ENCODE data around the gene CD209. TPM values are rescaled to one million over a fixed set of nuclear protein-coding genes. Genes with fewer than 3 reads are reported as not detected.

CD209 gene
- total RNA-seq, 2 experiments from 2014 or later: not detected

- ATAC-seq (ENCODE audit: poor library complexity) (no peak), DNase-seq (no peak)
- Histone ChIP-seq H3K27ac (ENCODE audit: low read depth in 1 of 2, low read length in 2 of 2) (no peak overlapping the region), H3K9me3 (ENCODE audit: control insufficient read depth in 1 of 2, insufficient read depth in 1 of 2, low read length in 2 of 2) (no peaks in the 10 kb centered on the region), H3K36me3 (ENCODE audit: insufficient read depth, low read length) (no peaks in the 10 kb centered on the region), H3K4me3 (ENCODE audit: low read length) (no peak overlapping the region), H3K27me3 (ENCODE audit: control insufficient read depth in 1 of 2, insufficient read depth in 2 of 2, low read length in 2 of 2) (no peaks in the 10 kb centered on the region), H3K4me1 (ENCODE audit: insufficient read depth, low read length) (peaks cover 52% of the 10 kb centered on the region)
- intact Hi-C loops (cut with DNase I, micrococcal nuclease): loop anchor here in 1 of 2 experiments (2.0 kb wide), 1 partner anchor 14 kb away; no protein-coding TSS in a partner anchor
- H3K4me3 Mint-ChIP-seq: no peak overlapping the region
- POLR2A ChIA-PET: interaction anchor here (1.1 to 3.1 kb wide), 3 partner anchors 15 to 24 kb away, joined by 3 to 29 read pairs (median 4); partner anchors contain the start of gene TRAPPC5
- no peaks in the 10 kb centered on the region for H3K9me3 Mint-ChIP-seq
- peak overlapping the region; percentile 97 for H3K27ac Mint-ChIP-seq
- TF ChIP-seq CTCF (IDR thresholded peaks at IDR 0.05): no peak
- CTCF ChIA-PET: interaction anchor here (1.3 to 1.6 kb wide), 2 partner anchors 24 to 136 kb away, joined by 6 to 7 read pairs; partner anchors contain the start of gene TRAPPC5
- H3K4me1 Mint-ChIP-seq (ENCODE audit: low read depth): peaks cover 43% of the 10 kb centered on the region
- peaks cover 4% of the 10 kb centered on the region for H3K27me3 Mint-ChIP-seq
- H3K36me3 Mint-ChIP-seq (ENCODE audit: low read depth): no peaks in the 10 kb centered on the region
Measured at GRCh38 chr19:7704280-7705060, 42.9 kb downstream of the CD209 start.

- no peak overlapping the region for H3K4me3 Mint-ChIP-seq
- CTCF ChIA-PET: interaction anchor here (1.6 kb wide), 1 partner anchor 135 kb away, joined by 6 read pairs; no protein-coding TSS in a partner anchor
Measured at GRCh38 chr19:7703332-7703731, 44.0 kb downstream of the CD209 start.

More at GRCh38 chr19:7703332-7703731, 44.0 kb downstream of the CD209 start:
- DNase-seq (no peak), ATAC-seq (ENCODE audit: poor library complexity) (no peak)
- peaks cover 0 to 8% of the 10 kb centered on the region in 2 experiments for H3K27me3 ChIP-seq (ENCODE audit: control insufficient read depth in 1 of 2, insufficient read depth in 2 of 2, low read length in 2 of 2)
- no peak overlapping the region for H3K27ac ChIP-seq (ENCODE audit: low read depth in 1 of 2, low read length in 2 of 2)
- peaks cover 53% of the 10 kb centered on the region for H3K4me1 ChIP-seq (ENCODE audit: insufficient read depth, low read length)
- POLR2A ChIA-PET: interaction anchor here (1.4 kb wide), 1 partner anchor 22 kb away, joined by 4 read pairs; the partner anchor contains the start of gene TRAPPC5
- H3K9me3 ChIP-seq (ENCODE audit: control insufficient read depth in 1 of 2, insufficient read depth in 1 of 2, low read length in 2 of 2): no peaks in the 10 kb centered on the region
- H3K4me3 ChIP-seq (ENCODE audit: low read length): no peak overlapping the region
- intact Hi-C loops (cut with DNase I, micrococcal nuclease): no loop called here
- H3K27me3 Mint-ChIP-seq: peaks cover 10% of the 10 kb centered on the region
- no peak for TF ChIP-seq CTCF (IDR thresholded peaks at IDR 0.05)
- H3K9me3 Mint-ChIP-seq: no peaks in the 10 kb centered on the region
- H3K36me3 Mint-ChIP-seq (ENCODE audit: low read depth): no peaks in the 10 kb centered on the region
- peak overlapping the region; percentile 97 for H3K27ac Mint-ChIP-seq
- no peaks in the 10 kb centered on the region for H3K36me3 ChIP-seq (ENCODE audit: insufficient read depth, low read length)
- H3K4me1 Mint-ChIP-seq (ENCODE audit: low read depth): peaks cover 45% of the 10 kb centered on the region

Data from CD4-positive, alpha-beta T cell (primary cell).